ACHN (cell line): Measurements from ENCODE around the gene TSNAXIP1.
"Not testable (repeated sequence)": the region's sequence is repeated elsewhere in the genome, so short reads cannot be mapped to it uniquely, and the experiment has no call there.

Experiments used
- DNase-seq: peaks from one replicate; pipeline ENCODE4 v3.0.0-alpha.2; 2015
- in situ Hi-C: cut with HindIII; loops from 2 replicates; pipeline ENCODE4 v1.10.0; 2017; ENCODE audit warnings: low sequenced_read_pairs, low pct_ligation_motif_present, low pct_unique_long_range_greater_than_20kb

Gene TSNAXIP1

GRCh38 chr16:67846320-67847063 lies 39.8 kb downstream of the TSNAXIP1 start, which contains the start of gene NUTF2:
NUTF2 (plus strand) TSS chr16:67846933; CDS start chr16:67865131, 18,198 bp downstream.
- in situ Hi-C loops: no loop called here
- DNase-seq: peak; percentile 97

- in situ Hi-C loops: no loop called here
- peak; percentile 75 for DNase-seq
Measured at GRCh38 chr16:67847064-67847861, 40.6 kb downstream of the TSNAXIP1 start, which contains the start of gene CENPT. CENPT (minus strand) TSS chr16:67847693; CDS start chr16:67833859, 13,834 bp downstream.

GRCh38 chr16:67848118-67848517 lies 41.4 kb downstream of the TSNAXIP1 start:
- in situ Hi-C loops: no loop called here

GRCh38 chr16:67853670-67854069 lies 47.0 kb downstream of the TSNAXIP1 start:
- in situ Hi-C loops: no loop called here
- DNase-seq: no peak

More at GRCh38 chr16:67848118-67848517, 41.4 kb downstream of the TSNAXIP1 start:
- no peak for DNase-seq

GRCh38 chr16:67855789-67856188 lies 49.1 kb downstream of the TSNAXIP1 start:
- in situ Hi-C loops: no loop called here
- DNase-seq: no peak

GRCh38 chr16:67856927-67857546 lies 50.3 kb downstream of the TSNAXIP1 start:
- in situ Hi-C loops: no loop called here
- DNase-seq: no peak

- in situ Hi-C loops: no loop called here
- DNase-seq: peak; percentile 93
Measured at GRCh38 chr16:67857547-67858233, 51.0 kb downstream of the TSNAXIP1 start.

GRCh38 chr16:67858500-67858899 lies 51.8 kb downstream of the TSNAXIP1 start:
- in situ Hi-C loops: no loop called here
- no peak for DNase-seq

- DNase-seq: no peak
- in situ Hi-C loops: no loop called here
Measured at GRCh38 chr16:67860589-67861398, 54.1 kb downstream of the TSNAXIP1 start.

GRCh38 chr16:67861877-67862276 lies 55.2 kb downstream of the TSNAXIP1 start:
- no peak for DNase-seq
- in situ Hi-C loops: no loop called here

- in situ Hi-C loops: no loop called here
Measured at GRCh38 chr16:67862623-67863583, 56.2 kb downstream of the TSNAXIP1 start.

GRCh38 chr16:67864044-67864443 lies 57.4 kb downstream of the TSNAXIP1 start:
- DNase-seq, in situ Hi-C loops: not testable (repeated sequence)

More at GRCh38 chr16:67862623-67863583, 56.2 kb downstream of the TSNAXIP1 start:
- no peak for DNase-seq

- in situ Hi-C loops: no loop called here
Measured at GRCh38 chr16:67864594-67864993, 57.9 kb downstream of the TSNAXIP1 start.

GRCh38 chr16:67865318-67865717 lies 58.6 kb downstream of the TSNAXIP1 start:
- peak; percentile 73 for DNase-seq
- in situ Hi-C loops: no loop called here

More at GRCh38 chr16:67864594-67864993, 57.9 kb downstream of the TSNAXIP1 start:
- DNase-seq: no peak

GRCh38 chr16:67868290-67868689 lies 61.6 kb downstream of the TSNAXIP1 start:
- in situ Hi-C loops: no loop called here
- DNase-seq: no peak

- in situ Hi-C loops: no loop called here
- no peak for DNase-seq
Measured at GRCh38 chr16:67869653-67870052, 63.0 kb downstream of the TSNAXIP1 start.

- in situ Hi-C loops: no loop called here
- no peak for DNase-seq
Measured at GRCh38 chr16:67871256-67871655, 64.6 kb downstream of the TSNAXIP1 start.
